DMS 273 (cell line): ENCODE measurements around the gene XPNPEP3.

Source experiments
- DNase-seq: peaks from one replicate; lab custom pipeline; 2025; ENCODE audit not compliant: unreplicated experiment; lab: John Stamatoyannopoulos, UW

The XPNPEP3 gene

GRCh38 chr22:40928657-40929056, 71.7 kb downstream of the XPNPEP3 start:
- DNase-seq: no peak

- no peak for DNase-seq
Measured at GRCh38 chr22:40932396-40932795, 75.4 kb downstream of the XPNPEP3 start.

GRCh38 chr22:40939202-40939601, 82.3 kb downstream of the XPNPEP3 start:
- no peak for DNase-seq

GRCh38 chr22:40950962-40951794, 94.2 kb downstream of the XPNPEP3 start, which contains the start of gene RBX1:
Gene RBX1 (plus strand): TSS chr22:40951378. CDS start chr22:40951399, 21 bp downstream.
- DNase-seq: peak; percentile 97

GRCh38 chr22:40951795-40952605, 95.1 kb downstream of the XPNPEP3 start:
- DNase-seq: peak; percentile 27

GRCh38 chr22:40953471-40953870, 96.5 kb downstream of the XPNPEP3 start:
- DNase-seq: no peak

GRCh38 chr22:40954113-40954512, 97.2 kb downstream of the XPNPEP3 start:
- no peak for DNase-seq

GRCh38 chr22:40955571-40955970, 98.6 kb downstream of the XPNPEP3 start:
- DNase-seq: no peak

GRCh38 chr22:40957601-40958000, 100.7 kb downstream of the XPNPEP3 start:
- DNase-seq: no peak

GRCh38 chr22:40958299-40958698, 101.4 kb downstream of the XPNPEP3 start:
- no peak for DNase-seq

GRCh38 chr22:40960145-40960544, 103.2 kb downstream of the XPNPEP3 start:
- no peak for DNase-seq

GRCh38 chr22:40965936-40966725, 109.2 kb downstream of the XPNPEP3 start:
- DNase-seq: no peak

GRCh38 chr22:40966726-40967085, 109.8 kb downstream of the XPNPEP3 start:
- no peak for DNase-seq

GRCh38 chr22:40967111-40967760, 110.3 kb downstream of the XPNPEP3 start:
- DNase-seq: no peak

- no peak for DNase-seq
Measured at GRCh38 chr22:40972587-40972986, 115.6 kb downstream of the XPNPEP3 start.

GRCh38 chr22:40973144-40973543, 116.2 kb downstream of the XPNPEP3 start:
- no peak for DNase-seq

GRCh38 chr22:40975366-40975765, 118.4 kb downstream of the XPNPEP3 start:
- no peak for DNase-seq

GRCh38 chr22:40976866-40977700, 120.1 kb downstream of the XPNPEP3 start:
- DNase-seq: no peak

GRCh38 chr22:40979198-40979597, 122.2 kb downstream of the XPNPEP3 start:
- DNase-seq: no peak

- no peak for DNase-seq
Measured at GRCh38 chr22:40979871-40980270, 122.9 kb downstream of the XPNPEP3 start.
